ENCODE data around the gene TMEM53. TPM values are rescaled to one million over a fixed set of nuclear protein-coding genes. Genes with fewer than 3 reads are reported as not detected.

TMEM53 gene
- total and polyA plus RNA-seq, 2 of the 8 experiments (the other 6 are each of a cell fraction or from before 2014, with no cell fraction given), result 6.7 to 27.9 TPM

DNA sequence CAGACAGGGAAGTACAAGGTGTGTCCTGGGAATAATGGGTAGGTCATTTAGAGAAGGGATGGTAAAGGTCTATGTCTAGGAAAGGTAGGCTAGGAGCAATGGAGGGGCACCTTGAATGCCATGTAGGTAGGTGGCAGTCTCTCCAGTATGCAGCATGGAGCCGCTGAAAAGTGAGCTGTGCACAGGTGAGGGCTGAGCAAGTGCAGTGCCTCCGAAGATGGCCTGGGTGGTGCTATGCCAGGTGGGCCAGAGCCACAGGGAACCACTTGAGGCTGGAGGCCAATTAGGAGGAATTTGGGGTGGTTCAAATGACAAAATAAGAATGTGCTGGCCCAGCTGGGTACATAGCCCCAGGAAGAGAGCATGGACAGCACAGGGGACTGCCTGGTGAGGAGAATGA, 31.7 kb upstream of the TMEM53 start (continued):
- TF ChIP-seq, protein P1, sequence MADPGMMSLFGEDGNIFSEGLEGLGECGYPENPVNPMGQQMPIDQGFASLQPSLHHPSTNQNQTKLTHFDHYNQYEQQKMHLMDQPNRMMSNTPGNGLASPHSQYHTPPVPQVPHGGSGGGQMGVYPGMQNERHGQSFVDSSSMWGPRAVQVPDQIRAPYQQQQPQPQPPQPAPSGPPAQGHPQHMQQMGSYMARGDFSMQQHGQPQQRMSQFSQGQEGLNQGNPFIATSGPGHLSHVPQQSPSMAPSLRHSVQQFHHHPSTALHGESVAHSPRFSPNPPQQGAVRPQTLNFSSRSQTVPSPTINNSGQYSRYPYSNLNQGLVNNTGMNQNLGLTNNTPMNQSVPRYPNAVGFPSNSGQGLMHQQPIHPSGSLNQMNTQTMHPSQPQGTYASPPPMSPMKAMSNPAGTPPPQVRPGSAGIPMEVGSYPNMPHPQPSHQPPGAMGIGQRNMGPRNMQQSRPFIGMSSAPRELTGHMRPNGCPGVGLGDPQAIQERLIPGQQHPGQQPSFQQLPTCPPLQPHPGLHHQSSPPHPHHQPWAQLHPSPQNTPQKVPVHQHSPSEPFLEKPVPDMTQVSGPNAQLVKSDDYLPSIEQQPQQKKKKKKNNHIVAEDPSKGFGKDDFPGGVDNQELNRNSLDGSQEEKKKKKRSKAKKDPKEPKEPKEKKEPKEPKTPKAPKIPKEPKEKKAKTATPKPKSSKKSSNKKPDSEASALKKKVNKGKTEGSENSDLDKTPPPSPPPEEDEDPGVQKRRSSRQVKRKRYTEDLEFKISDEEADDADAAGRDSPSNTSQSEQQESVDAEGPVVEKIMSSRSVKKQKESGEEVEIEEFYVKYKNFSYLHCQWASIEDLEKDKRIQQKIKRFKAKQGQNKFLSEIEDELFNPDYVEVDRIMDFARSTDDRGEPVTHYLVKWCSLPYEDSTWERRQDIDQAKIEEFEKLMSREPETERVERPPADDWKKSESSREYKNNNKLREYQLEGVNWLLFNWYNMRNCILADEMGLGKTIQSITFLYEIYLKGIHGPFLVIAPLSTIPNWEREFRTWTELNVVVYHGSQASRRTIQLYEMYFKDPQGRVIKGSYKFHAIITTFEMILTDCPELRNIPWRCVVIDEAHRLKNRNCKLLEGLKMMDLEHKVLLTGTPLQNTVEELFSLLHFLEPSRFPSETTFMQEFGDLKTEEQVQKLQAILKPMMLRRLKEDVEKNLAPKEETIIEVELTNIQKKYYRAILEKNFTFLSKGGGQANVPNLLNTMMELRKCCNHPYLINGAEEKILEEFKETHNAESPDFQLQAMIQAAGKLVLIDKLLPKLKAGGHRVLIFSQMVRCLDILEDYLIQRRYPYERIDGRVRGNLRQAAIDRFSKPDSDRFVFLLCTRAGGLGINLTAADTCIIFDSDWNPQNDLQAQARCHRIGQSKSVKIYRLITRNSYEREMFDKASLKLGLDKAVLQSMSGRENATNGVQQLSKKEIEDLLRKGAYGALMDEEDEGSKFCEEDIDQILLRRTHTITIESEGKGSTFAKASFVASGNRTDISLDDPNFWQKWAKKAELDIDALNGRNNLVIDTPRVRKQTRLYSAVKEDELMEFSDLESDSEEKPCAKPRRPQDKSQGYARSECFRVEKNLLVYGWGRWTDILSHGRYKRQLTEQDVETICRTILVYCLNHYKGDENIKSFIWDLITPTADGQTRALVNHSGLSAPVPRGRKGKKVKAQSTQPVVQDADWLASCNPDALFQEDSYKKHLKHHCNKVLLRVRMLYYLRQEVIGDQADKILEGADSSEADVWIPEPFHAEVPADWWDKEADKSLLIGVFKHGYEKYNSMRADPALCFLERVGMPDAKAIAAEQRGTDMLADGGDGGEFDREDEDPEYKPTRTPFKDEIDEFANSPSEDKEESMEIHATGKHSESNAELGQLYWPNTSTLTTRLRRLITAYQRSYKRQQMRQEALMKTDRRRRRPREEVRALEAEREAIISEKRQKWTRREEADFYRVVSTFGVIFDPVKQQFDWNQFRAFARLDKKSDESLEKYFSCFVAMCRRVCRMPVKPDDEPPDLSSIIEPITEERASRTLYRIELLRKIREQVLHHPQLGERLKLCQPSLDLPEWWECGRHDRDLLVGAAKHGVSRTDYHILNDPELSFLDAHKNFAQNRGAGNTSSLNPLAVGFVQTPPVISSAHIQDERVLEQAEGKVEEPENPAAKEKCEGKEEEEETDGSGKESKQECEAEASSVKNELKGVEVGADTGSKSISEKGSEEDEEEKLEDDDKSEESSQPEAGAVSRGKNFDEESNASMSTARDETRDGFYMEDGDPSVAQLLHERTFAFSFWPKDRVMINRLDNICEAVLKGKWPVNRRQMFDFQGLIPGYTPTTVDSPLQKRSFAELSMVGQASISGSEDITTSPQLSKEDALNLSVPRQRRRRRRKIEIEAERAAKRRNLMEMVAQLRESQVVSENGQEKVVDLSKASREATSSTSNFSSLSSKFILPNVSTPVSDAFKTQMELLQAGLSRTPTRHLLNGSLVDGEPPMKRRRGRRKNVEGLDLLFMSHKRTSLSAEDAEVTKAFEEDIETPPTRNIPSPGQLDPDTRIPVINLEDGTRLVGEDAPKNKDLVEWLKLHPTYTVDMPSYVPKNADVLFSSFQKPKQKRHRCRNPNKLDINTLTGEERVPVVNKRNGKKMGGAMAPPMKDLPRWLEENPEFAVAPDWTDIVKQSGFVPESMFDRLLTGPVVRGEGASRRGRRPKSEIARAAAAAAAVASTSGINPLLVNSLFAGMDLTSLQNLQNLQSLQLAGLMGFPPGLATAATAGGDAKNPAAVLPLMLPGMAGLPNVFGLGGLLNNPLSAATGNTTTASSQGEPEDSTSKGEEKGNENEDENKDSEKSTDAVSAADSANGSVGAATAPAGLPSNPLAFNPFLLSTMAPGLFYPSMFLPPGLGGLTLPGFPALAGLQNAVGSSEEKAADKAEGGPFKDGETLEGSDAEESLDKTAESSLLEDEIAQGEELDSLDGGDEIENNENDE (IDR thresholded peaks at IDR 0.05; ENCODE audit: insufficient replicate concordance, low read length), result no peak
- TF ChIP-seq TBP (IDR thresholded peaks at IDR 0.05; ENCODE audit: low read depth, low read length) (no peak), YY1 (IDR thresholded peaks at IDR 0.05; ENCODE audit: low read depth, low read length) (no peak), SRF (IDR thresholded peaks at IDR 0.05; ENCODE audit: low read depth, low read length) (no peak), EGR1 (IDR thresholded peaks at IDR 0.05; ENCODE audit: borderline replicate concordance, low read depth, low read length) (no peak), GTF2F1 (IDR thresholded peaks at IDR 0.05; ENCODE audit: borderline replicate concordance, low read depth, low read length) (no peak), POU5F1 (IDR thresholded peaks at IDR 0.05; ENCODE audit: low read depth, low read length) (no peak), SP1 (IDR thresholded peaks at IDR 0.05; ENCODE audit: low read depth, low read length) (no peak), RFX5 (IDR thresholded peaks at IDR 0.05; ENCODE audit: borderline replicate concordance, low read depth, low read length) (no peak), RAD21 (IDR thresholded peaks at IDR 0.05 in 1 of 2, conservative IDR thresholded peaks at IDR 0.05 in 1 of 2; ENCODE audit: low read depth in 2 of 2, low read length in 2 of 2) (no peak), SP2 (IDR thresholded peaks at IDR 0.05; ENCODE audit: low read length) (no peak), SP4 (IDR thresholded peaks at IDR 0.05; ENCODE audit: low read length) (no peak)

All from H1 (cell line).